Kidney (tissue), 14 donors: ENCODE data around the gene TDRKH. TPM values are rescaled to one million over a fixed set of nuclear protein-coding genes. Genes with fewer than 3 reads are reported as not detected.
A peak's percentile ranks its signal among the peaks of the same experiment; 100 is the strongest.

ENCODE experiments used
- DNase-seq, 5 donors: peaks; one replicate each; pipeline ENCODE4 v3.0.0-alpha.2; 2013 to 2020
- FAIRE-seq: peaks from 2 replicates; lab custom pipeline; 2012; peaks lifted over from hg19 to GRCh38; lab: Jason Lieb, UNC
- H3K27ac ChIP-seq, 2 donors: one replicate each; pipeline ENCODE4 v1.7.0; 2013; ENCODE audit warnings: low read depth in 2 of 2, low read length in 2 of 2, inconsistent platforms in 1 of 2
- H3K27me3 ChIP-seq: one replicate; pipeline ENCODE4 v1.7.1; 2013; ENCODE audit warnings: low read length, inconsistent platforms; ENCODE audit not compliant: control insufficient read depth, insufficient read depth
- H3K36me3 ChIP-seq, 3 donors: one replicate each; pipeline versions ENCODE4 v1.7.0 to v1.7.1; 2013; ENCODE audit warnings: low read length in 3 of 3, control low read depth in 1 of 3, inconsistent platforms in 1 of 3; ENCODE audit not compliant: insufficient read depth in 3 of 3, control insufficient read depth in 2 of 3
- H3K4me1 ChIP-seq, 3 donors: one replicate each; pipeline versions ENCODE4 v1.7.0 to v1.7.1; 2013; ENCODE audit warnings: low read length in 3 of 3, inconsistent platforms in 1 of 3, low read depth in 1 of 3; ENCODE audit not compliant: control insufficient read depth in 2 of 3, insufficient read depth in 2 of 3
- H3K4me3 ChIP-seq, 3 donors: one replicate each; pipeline versions ENCODE4 v1.7.0 to v1.8.1; 2013; ENCODE audit warnings: low read length in 3 of 3, control low read depth in 1 of 3, inconsistent platforms in 1 of 3
- H3K9ac ChIP-seq, 3 donors: one replicate each; pipeline versions ENCODE4 v1.7.0 to v1.7.1; 2013; ENCODE audit warnings: low read length in 3 of 3, control low read depth in 1 of 3, inconsistent platforms in 1 of 3
- H3K9me3 ChIP-seq, 3 donors: one replicate each; pipeline versions ENCODE4 v1.7.0 to v1.7.1; 2013; ENCODE audit warnings: low read length in 3 of 3, control low read depth in 1 of 3, inconsistent platforms in 1 of 3; ENCODE audit not compliant: control insufficient read depth in 2 of 3, insufficient read depth in 1 of 3
- intact Hi-C: fragments of 100-400 bp; cut with DNase I; formaldehyde crosslinking; loops from one replicate; pipeline ENCODE4 v1.11.1; 2022
- polyA plus RNA-seq: library from polyadenylated mRNA; stranded (reverse); fragments of 350-450 nt; fragmentation: Illumina TruSeq; extraction: RNeasy Lipid Tissue Mini Kit (QIAGEN cat#74804); gene quantifications from one replicate; pipeline ENCODE4 v1.2.3, GENCODE V29; 2014; ENCODE audit warnings: low read depth, low replicate concordance; ENCODE audit not compliant: insufficient read depth
- total RNA-seq: library from RNA; stranded (reverse); fragmentation: NEBNext Ultra II Directional; extraction: Animal tissue kit (Norgen Biotek cat#: 25700); gene quantifications from one replicate; pipeline ENCODE4 v1.2.1, GENCODE V29; 2021
- TF ChIP-seq, protein P1 (sequence below): IDR thresholded peaks from 3 replicates; pipeline ENCODE4 v1.5.1; 2012; ENCODE audit warnings: mild to moderate bottlenecking, moderate library complexity, borderline replicate concordance; ENCODE audit not compliant: insufficient read depth; ENCODE audit errors: extremely low read depth
- donor health status: control.
- donor health status: control.
- donor health status: control.
- donor health status: control.
- donor health status: control.
- donor health status: DM: yes; HTN: yes; CAD: no.
- donor health status: Normal renal cell carcinoma (clear cell type).

The TDRKH gene
- total and polyA plus RNA-seq, 2 donors from 2014 or later = 5.3 to 13.5 TPM

DNA sequence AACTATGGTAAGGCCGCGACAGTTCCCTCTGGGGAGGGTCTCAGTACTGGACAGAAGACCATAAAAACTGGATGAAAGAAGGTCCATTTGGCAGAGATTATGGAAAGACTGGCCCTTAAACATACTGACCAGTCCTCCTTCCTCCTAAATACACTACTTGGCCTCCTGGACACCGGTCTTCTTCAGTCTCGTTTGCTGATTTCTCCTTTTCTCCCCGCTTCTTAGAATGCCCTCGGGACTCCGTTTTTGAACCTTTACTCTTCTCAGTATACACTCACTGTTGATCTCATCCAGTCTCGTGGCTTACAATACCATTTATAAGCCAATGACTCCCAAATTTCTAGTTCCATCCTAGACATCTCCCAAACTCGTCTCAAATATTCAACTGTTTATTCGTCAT is 26.3 kb downstream of the TDRKH start:
- H3K9ac ChIP-seq = peak overlapping the region; percentile 68 to 92 (median 79)
- intact Hi-C loops = no loop called here
- H3K27ac ChIP-seq = peak overlapping the region; percentile 82 to 93
- no peaks in the 10 kb centered on the region for H3K9me3 ChIP-seq
- FAIRE-seq = no peak
- TF ChIP-seq, protein P1, sequence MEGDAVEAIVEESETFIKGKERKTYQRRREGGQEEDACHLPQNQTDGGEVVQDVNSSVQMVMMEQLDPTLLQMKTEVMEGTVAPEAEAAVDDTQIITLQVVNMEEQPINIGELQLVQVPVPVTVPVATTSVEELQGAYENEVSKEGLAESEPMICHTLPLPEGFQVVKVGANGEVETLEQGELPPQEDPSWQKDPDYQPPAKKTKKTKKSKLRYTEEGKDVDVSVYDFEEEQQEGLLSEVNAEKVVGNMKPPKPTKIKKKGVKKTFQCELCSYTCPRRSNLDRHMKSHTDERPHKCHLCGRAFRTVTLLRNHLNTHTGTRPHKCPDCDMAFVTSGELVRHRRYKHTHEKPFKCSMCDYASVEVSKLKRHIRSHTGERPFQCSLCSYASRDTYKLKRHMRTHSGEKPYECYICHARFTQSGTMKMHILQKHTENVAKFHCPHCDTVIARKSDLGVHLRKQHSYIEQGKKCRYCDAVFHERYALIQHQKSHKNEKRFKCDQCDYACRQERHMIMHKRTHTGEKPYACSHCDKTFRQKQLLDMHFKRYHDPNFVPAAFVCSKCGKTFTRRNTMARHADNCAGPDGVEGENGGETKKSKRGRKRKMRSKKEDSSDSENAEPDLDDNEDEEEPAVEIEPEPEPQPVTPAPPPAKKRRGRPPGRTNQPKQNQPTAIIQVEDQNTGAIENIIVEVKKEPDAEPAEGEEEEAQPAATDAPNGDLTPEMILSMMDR = no peak
- no peaks in the 10 kb centered on the region for H3K27me3 ChIP-seq
- H3K4me1 ChIP-seq = peaks cover 0 to 9% (median 6%) of the 10 kb centered on the region in 3 donors
- no peak for DNase-seq
- H3K36me3 ChIP-seq = peaks cover 8 to 12% (median 11%) of the 10 kb centered on the region in 3 donors
- H3K4me3 ChIP-seq = peak overlapping the region; percentile 84 to 94 (median 94)

DNA sequence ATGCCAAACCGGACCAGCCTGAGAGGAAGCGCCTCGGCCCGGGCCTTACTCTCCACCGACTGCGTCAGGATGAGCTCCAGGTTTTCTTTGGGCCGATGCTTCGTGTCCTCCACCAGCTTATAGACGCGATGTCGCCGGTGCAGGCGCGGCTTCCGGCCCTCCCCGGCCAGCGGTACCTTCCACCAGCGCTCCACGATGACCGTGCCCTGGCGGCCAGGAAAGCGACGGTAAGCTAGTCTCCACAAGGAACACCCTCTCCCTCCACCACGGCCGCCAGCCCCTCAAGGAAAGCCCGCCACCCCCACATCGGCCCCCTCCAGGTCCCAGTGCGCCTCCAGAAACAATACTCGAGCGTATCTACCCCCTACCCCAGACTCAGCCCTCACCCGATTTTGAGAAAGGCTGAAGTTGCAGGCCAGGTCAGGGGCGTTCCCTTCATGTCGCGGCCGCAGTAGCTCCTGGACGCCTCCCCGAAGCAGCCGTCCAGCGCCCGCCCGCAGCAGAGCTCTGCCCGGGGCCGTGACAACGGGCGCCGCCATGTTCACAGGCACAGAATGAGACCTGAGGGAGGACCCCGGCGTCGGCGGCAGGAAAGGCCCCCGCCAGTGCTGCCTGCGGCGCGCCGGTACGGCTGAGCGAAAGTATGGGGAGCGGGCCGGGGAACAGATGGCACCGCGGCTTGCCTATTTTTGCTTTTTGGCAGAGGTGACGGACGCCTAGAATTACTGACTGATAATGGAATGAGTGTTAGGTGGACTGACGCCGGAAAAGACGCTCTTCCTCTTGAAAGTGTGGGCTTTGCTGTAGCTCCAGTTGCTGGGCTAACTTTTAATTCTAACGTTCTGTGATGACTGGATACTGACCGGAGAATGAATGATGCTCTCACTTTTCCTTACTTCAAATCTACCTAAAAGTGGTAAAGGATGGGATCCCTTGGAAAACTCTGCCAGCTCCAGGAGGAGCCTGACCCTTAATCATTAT is 27.1 kb downstream of the TDRKH start, which contains the start of gene MRPL9:
Gene MRPL9, minus strand, starts transcription at position 556 of the 981 bp plus-strand sequence. Its CDS starts 17 bp downstream, at position 539.
- peak within 1 kb of the TSS; percentile 84 to 94 (median 94) for H3K4me3 ChIP-seq
- peaks cover 0 to 9% (median 6%) of the 10 kb centered on the region in 3 donors for H3K4me1 ChIP-seq
- peak; percentile 87 to 94 (median 91) for DNase-seq
- H3K27me3 ChIP-seq = no peaks in the 10 kb centered on the region
- peak within 1 kb of the TSS; percentile 68 to 92 (median 79) for H3K9ac ChIP-seq
- intact Hi-C loops = no loop called here
- FAIRE-seq = no peak
- peak within 1 kb of the TSS; percentile 82 to 93 for H3K27ac ChIP-seq
- H3K36me3 ChIP-seq = peaks cover 11 to 12% (median 12%) of the 10 kb centered on the region in 3 donors
- no peaks in the 10 kb centered on the region for H3K9me3 ChIP-seq
- TF ChIP-seq, protein P1 = no peak

DNA sequence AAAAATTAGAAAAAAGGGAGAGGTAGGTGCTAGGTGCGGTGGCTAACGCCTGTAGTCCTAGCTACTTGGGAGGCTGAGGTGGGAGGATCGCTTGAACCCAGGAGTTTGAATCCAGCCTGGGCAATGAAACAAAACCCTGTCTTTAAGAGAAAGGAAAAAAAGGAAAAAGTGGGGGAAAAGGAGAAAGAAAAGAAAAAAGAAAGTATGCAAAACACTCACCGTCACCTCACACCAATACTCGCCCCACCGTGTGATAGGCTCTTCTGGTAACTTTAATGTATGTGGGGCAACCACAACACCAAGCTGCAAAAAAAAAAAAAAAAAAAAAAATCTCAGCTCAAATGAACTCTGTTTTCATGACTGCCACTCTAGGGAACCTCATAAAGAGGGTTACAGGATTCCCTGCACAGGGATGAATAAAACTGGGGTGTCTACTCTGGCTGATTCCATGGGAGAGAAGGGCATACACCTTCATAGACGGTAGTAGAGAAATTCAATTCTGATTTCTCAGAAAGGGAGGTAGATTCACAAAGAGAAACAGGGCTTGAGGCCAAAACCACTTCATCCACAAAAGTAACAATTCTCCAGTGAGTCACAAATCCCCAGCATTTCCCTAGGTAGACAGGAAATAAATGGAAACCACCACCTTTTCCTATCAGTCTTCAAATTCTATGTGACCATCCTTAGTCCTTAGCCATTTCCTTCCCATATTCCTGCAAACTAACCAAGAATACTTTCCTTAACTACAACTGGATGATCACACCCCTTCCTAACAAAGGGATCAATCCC is 29.5 kb downstream of the TDRKH start:
- TF ChIP-seq, protein P1 = no peak
- no peaks in the 10 kb centered on the region for H3K27me3 ChIP-seq
- no peaks in the 10 kb centered on the region for H3K9me3 ChIP-seq
- peaks cover 13 to 14% (median 14%) of the 10 kb centered on the region in 3 donors for H3K36me3 ChIP-seq
- H3K4me3 ChIP-seq = no peak overlapping the region
- no peak overlapping the region for H3K27ac ChIP-seq
- H3K9ac ChIP-seq = no peak overlapping the region
- H3K4me1 ChIP-seq = peaks cover 0 to 9% (median 6%) of the 10 kb centered on the region in 3 donors
- FAIRE-seq (no peak), DNase-seq (no peak)
- intact Hi-C loops = no loop called here
